Ascending aorta (tissue), 2 donors: ENCODE results near the gene VEGFB. TPM values are rescaled to one million over a fixed set of nuclear protein-coding genes. Genes with fewer than 3 reads are reported as not detected.

Experiments
- DNase-seq, 2 donors: peaks; one replicate each; pipeline ENCODE4 v3.0.0-alpha.2; 2019; ENCODE audit warnings: low spot score in 2 of 2
- H3K27ac ChIP-seq, 2 donors: fragments of 200-600 bp; sonication (generic); one replicate each; pipeline ENCODE4 v1.5.1; 2016 to 2017; ENCODE audit warnings: mild to moderate bottlenecking in 1 of 2
- H3K27me3 ChIP-seq: fragments of 200-600 bp; sonication (generic); one replicate; pipeline ENCODE4 v1.5.1; 2017
- H3K36me3 ChIP-seq, 2 donors: fragments of 200-600 bp; sonication (generic); one replicate each; pipeline ENCODE4 v1.5.1; 2016
- H3K4me1 ChIP-seq, 2 donors: fragments of 200-600 bp; sonication (generic); one replicate each; pipeline ENCODE4 v1.5.1; 2016 to 2017; ENCODE audit warnings: mild to moderate bottlenecking in 1 of 2
- H3K4me3 ChIP-seq, 2 donors: fragments of 200-600 bp; sonication (generic); one replicate each; pipeline ENCODE4 v1.5.1; 2016 to 2017; ENCODE audit warnings: mild to moderate bottlenecking in 1 of 2
- H3K9me3 ChIP-seq, 2 donors: fragments of 200-600 bp; sonication (generic); one replicate each; pipeline ENCODE4 v1.5.1; 2016
- intact Hi-C: fragments of 100-400 bp; cut with DNase I; formaldehyde crosslinking; loops from one replicate; pipeline ENCODE4 v1.15.1; 2023
- total RNA-seq: library from RNA; depleted of rRNA; stranded (reverse); fragments of >200 nt; gene quantifications from one replicate; pipeline ENCODE4 v1.1.0, GENCODE V29; 2016
- TF ChIP-seq, protein P1 (sequence below), 3 experiments: fragments of 200-600 bp in 2 of 3; fragments of 450-650 bp in 1 of 3; sonication (generic) in 2 of 3; IDR thresholded peaks; one replicate each; pipeline ENCODE4 v1.5.1; 2016 to 2019; ENCODE audit warnings: antibody characterized with exemption in 3 of 3, mild to moderate bottlenecking in 1 of 3, moderate library complexity in 1 of 3

Gene VEGFB
- total RNA-seq, 1 donor from 2014 or later, result 188 TPM

DNA sequence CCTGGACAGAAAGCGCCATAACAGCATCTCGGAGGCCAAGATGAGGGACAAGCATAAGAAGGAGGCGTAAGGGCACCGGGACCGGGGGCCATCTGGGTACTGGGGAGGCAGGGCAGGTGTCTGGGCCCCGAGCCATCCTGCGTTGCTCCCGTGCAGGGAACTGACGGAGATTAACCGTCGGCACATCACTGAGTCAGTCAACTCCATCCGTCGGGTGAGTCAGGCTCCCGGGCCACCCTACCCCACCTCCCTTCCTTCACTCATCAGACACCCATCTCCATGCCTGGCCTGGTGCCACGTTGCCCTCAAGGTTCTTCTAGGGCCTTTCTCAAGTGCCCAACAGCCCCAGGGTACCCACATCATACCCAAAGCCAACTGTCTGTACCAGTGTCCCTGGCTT is 32.0 kb downstream of the VEGFB start:
- DNase-seq, result no peak
- peaks cover 47 to 59% of the 10 kb centered on the region in 2 donors for H3K36me3 ChIP-seq
- H3K4me3 ChIP-seq, result no peak overlapping the region
- H3K27me3 ChIP-seq, result no peaks in the 10 kb centered on the region
- no peaks in the 10 kb centered on the region for H3K9me3 ChIP-seq
- TF ChIP-seq, protein P1, sequence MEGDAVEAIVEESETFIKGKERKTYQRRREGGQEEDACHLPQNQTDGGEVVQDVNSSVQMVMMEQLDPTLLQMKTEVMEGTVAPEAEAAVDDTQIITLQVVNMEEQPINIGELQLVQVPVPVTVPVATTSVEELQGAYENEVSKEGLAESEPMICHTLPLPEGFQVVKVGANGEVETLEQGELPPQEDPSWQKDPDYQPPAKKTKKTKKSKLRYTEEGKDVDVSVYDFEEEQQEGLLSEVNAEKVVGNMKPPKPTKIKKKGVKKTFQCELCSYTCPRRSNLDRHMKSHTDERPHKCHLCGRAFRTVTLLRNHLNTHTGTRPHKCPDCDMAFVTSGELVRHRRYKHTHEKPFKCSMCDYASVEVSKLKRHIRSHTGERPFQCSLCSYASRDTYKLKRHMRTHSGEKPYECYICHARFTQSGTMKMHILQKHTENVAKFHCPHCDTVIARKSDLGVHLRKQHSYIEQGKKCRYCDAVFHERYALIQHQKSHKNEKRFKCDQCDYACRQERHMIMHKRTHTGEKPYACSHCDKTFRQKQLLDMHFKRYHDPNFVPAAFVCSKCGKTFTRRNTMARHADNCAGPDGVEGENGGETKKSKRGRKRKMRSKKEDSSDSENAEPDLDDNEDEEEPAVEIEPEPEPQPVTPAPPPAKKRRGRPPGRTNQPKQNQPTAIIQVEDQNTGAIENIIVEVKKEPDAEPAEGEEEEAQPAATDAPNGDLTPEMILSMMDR (IDR thresholded peaks at IDR 0.05), result no peak
- intact Hi-C loops, result no loop called here
- peaks cover 11 to 23% of the 10 kb centered on the region in 2 donors for H3K4me1 ChIP-seq
- no peak overlapping the region for H3K27ac ChIP-seq

GRCh38 chr11:64267207-64267945 is 33.0 kb downstream of the VEGFB start:
- TF ChIP-seq, protein P1 (IDR thresholded peaks at IDR 0.05), result no peak
- DNase-seq, result no peak
- no peaks in the 10 kb centered on the region for H3K27me3 ChIP-seq
- intact Hi-C loops, result no loop called here
- H3K36me3 ChIP-seq, result peaks cover 37 to 49% of the 10 kb centered on the region in 2 donors
- H3K4me3 ChIP-seq, result no peak overlapping the region
- peak overlapping the region; percentile 90 to 98 for H3K27ac ChIP-seq
- H3K4me1 ChIP-seq, result peaks cover 17 to 32% of the 10 kb centered on the region in 2 donors
- H3K9me3 ChIP-seq, result no peaks in the 10 kb centered on the region

- intact Hi-C loops, result no loop called here
- DNase-seq, result no peak
- Histone ChIP-seq H3K27ac (peak overlapping the region; percentile 90 to 98), H3K4me3 (peak overlapping the region; percentile 71 to 99), H3K36me3 (peaks cover 28 to 40% of the 10 kb centered on the region in 2 donors), H3K9me3 (no peaks in the 10 kb centered on the region), H3K27me3 (no peaks in the 10 kb centered on the region), H3K4me1 (peaks cover 17 to 32% of the 10 kb centered on the region in 2 donors)
- TF ChIP-seq, protein P1 (IDR thresholded peaks at IDR 0.05), result no peak
Observed at GRCh38 chr11:64268025-64268892, 33.9 kb downstream of the VEGFB start.

DNA sequence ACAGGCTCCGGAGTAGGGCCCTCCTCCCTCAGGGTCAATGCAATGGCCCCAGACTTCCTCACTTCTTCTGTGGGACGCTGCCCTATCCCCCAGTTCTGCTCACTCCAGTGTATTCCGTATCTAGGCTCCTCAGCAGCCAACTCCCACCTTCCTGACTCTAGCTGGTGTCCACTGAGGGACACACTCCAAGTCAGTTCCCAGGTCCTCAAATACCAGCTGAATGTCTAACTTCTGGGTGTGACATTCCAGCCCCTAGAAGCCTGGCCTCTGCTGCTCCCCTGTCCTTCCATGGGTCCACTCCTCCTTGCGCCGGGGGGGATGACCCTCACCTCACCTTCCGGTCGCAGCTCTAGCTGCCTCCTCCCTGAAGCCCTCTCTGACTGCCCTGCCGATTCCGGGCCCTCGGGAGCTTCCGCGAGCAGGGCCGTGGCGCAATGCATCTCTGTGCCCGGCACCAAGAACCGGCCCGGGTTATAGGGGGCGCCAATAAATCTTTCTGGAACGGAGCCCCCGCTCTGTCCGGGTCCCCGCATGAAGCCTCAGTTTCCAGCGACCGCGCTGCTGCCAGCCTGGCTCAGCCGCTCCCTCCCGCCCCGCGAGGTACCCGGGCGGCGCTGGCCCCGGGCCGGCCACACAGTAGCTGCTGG is 34.6 kb downstream of the VEGFB start:
- peak in 1 of 2 donors; percentile 87 for DNase-seq
- H3K4me1 ChIP-seq, result peaks cover 17 to 32% of the 10 kb centered on the region in 2 donors
- no peaks in the 10 kb centered on the region for H3K27me3 ChIP-seq
- TF ChIP-seq, protein P1 (IDR thresholded peaks at IDR 0.05), result no peak
- peak overlapping the region; percentile 90 to 98 for H3K27ac ChIP-seq
- H3K9me3 ChIP-seq, result no peaks in the 10 kb centered on the region
- H3K4me3 ChIP-seq, result peak overlapping the region; percentile 71 to 99
- intact Hi-C loops, result loop anchor here (1.0 kb wide), 2 partner anchors 18 to 36 kb away; partner anchors contain the start of genes ESRRA and PLCB3
- peaks cover 20 to 32% of the 10 kb centered on the region in 2 donors for H3K36me3 ChIP-seq

DNA sequence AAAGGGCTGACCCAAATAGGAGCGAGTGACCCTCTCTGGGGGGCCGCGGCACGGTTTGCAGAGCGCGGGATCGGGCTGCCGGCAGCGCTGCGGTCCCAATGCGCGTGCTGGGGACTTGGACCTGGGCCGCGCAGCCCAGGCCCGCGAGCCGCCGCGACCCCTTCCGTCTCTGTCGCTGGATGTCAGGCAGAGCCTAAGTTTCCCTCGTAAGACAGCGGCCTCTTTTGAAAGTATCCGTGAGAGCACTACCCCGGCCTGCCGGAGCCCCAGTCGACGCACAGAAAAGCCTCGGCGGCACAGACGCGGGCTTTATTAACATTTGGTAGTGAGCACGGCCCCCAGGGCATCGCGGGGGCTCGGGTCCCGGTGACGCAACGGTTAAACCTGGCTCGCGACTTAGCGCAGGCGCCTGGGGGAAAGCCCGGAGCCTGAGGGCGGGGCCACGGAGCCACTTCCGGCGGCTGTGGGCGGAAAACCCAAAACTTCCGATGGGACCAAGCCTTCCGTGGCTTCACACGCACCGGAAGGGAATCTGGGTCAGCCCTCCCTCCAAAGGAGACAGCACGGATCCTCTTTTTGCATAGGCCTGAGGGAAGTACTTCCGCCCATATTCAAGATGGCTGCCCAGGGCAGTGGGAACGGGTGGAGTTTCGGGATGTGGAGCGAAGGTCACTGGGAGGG is 35.3 kb downstream of the VEGFB start:
- peak overlapping the region; percentile 71 to 99 for H3K4me3 ChIP-seq
- peaks cover 17 to 32% of the 10 kb centered on the region in 2 donors for H3K4me1 ChIP-seq
- H3K27ac ChIP-seq, result peak overlapping the region; percentile 90 to 98
- no peaks in the 10 kb centered on the region for H3K27me3 ChIP-seq
- H3K36me3 ChIP-seq, result peaks cover 16 to 26% of the 10 kb centered on the region in 2 donors
- TF ChIP-seq, protein P1 (IDR thresholded peaks at IDR 0.05), result peak in 2 of 3 experiments; percentile 15 to 35
- peak; percentile 96 to 99 for DNase-seq
- intact Hi-C loops, result loop anchor here (1.0 kb wide), 5 partner anchors 15 to 48 kb away; partner anchors contain the start of genes BAD, ESRRA, FKBP2 and PLCB3
- H3K9me3 ChIP-seq, result no peaks in the 10 kb centered on the region
